HepG2 (cell line): Measurements from ENCODE around the gene OSCP1. TPM values are rescaled to one million over a fixed set of nuclear protein-coding genes. Genes with fewer than 3 reads are reported as not detected.

Source experiments
- ATAC-seq: fragments of 200-7000 bp; cut with Tn5 transposase; 3 replicates; pipeline ENCODE4 v1.9.1; 2020; ENCODE audit warnings: mild to moderate bottlenecking, moderate library complexity
- BruUV-seq: library from RNA; stranded (reverse); fragments of 400-500 nt; replicated peaks from 2 replicates; lab custom pipeline; 2021; lab: Mats Ljungman, UMichigan
- CTCF ChIA-PET: fragments of 300-600 bp; formaldehyde crosslinking; extraction: SDS; loops from one replicate; lab custom pipeline; 2021; ENCODE audit warnings: low total read pairs, inconsistent platforms, low intra/inter-chr PET ratio; lab: Yijun Ruan, JAX
- POLR2A ChIA-PET: fragments of 350-600 bp; sonication (Branson Sonifier 250); formaldehyde crosslinking; loops from one replicate; lab custom pipeline; 2020; ENCODE audit warnings: antibody characterized with exemption, inconsistent platforms; lab: Yijun Ruan, JAX
- DNase-seq: peaks from one replicate; pipeline ENCODE4 v3.0.0-alpha.2; 2015; ENCODE audit warnings: low spot score
- FAIRE-seq: peaks from 3 replicates; lab custom pipeline; 2011; peaks lifted over from hg19 to GRCh38; lab: Jason Lieb, UNC
- H2AFZ ChIP-seq: one replicate; pipeline ENCODE4 v1.6.1; 2011; ENCODE audit warnings: low read length, inconsistent platforms
- H3K27ac ChIP-seq: fragments of 300-600 bp; 3 replicates; pipeline ENCODE4 v1.8.0; 2011; ENCODE audit warnings: mixed run types, mild to moderate bottlenecking, mixed read lengths, low read length, inconsistent platforms; ENCODE audit not compliant: insufficient read depth; ENCODE audit errors: extremely low read length
- H3K27me3 ChIP-seq, 2 experiments: fragments of 200-600 bp in 1 of 2; 2 replicates in 1 of 2; 3 replicates in 1 of 2; pipeline versions ENCODE4 v1.6.0 to v1.8.0; 2011; ENCODE audit warnings: low read length in 2 of 2, mild to moderate bottlenecking in 2 of 2, moderate library complexity in 2 of 2, inconsistent platforms in 1 of 2; ENCODE audit not compliant: insufficient read depth in 2 of 2, control insufficient read depth in 1 of 2
- H3K36me3 ChIP-seq, 2 experiments: fragments of 200-600 bp in 1 of 2; replicated peaks in 1 of 2; 2 replicates in 1 of 2; 3 replicates in 1 of 2; pipeline versions ENCODE4 v1.5.1 to v1.8.0; 2011; ENCODE audit warnings: low read length in 2 of 2, inconsistent platforms in 1 of 2; ENCODE audit not compliant: insufficient read depth in 2 of 2, control insufficient read depth in 1 of 2
- H3K4me1 ChIP-seq: 2 replicates; pipeline ENCODE4 v1.5.1; 2012; ENCODE audit warnings: low read length, inconsistent platforms; ENCODE audit not compliant: insufficient read depth
- H3K4me2 ChIP-seq: 2 replicates; pipeline ENCODE4 v1.6.0; 2011; ENCODE audit warnings: low read depth, low read length, inconsistent platforms
- H3K4me3 ChIP-seq, 3 experiments: fragments of 200-600 bp in 1 of 3; sonication (generic), shearing (Covaris generic) in 1 of 3; replicated peaks in 1 of 3; 2 replicates each; pipeline ENCODE4 v1.5.1; 2011 to 2016; ENCODE audit warnings: low read length in 3 of 3, inconsistent platforms in 2 of 3, low read depth in 2 of 3, mild to moderate bottlenecking in 2 of 3, control low read depth in 1 of 3, mixed read lengths in 1 of 3; ENCODE audit not compliant: insufficient read depth in 1 of 3
- H3K79me2 ChIP-seq: one replicate; pipeline ENCODE4 v1.6.1; 2011; ENCODE audit warnings: low read length, inconsistent platforms; ENCODE audit not compliant: insufficient read depth
- H3K9ac ChIP-seq: 2 replicates; pipeline ENCODE4 v1.6.0; 2011; ENCODE audit warnings: mild to moderate bottlenecking, low read depth, low read length, inconsistent platforms; ENCODE audit not compliant: insufficient read depth
- H3K9me3 ChIP-seq: 2 replicates; pipeline ENCODE4 v1.5.1; 2012; ENCODE audit warnings: mild to moderate bottlenecking, low read length
- H4K20me1 ChIP-seq: 2 replicates; pipeline ENCODE4 v1.6.0; 2011; ENCODE audit warnings: inconsistent platforms, mild to moderate bottlenecking, low read length, moderate library complexity; ENCODE audit not compliant: insufficient read depth
- MED8 ChIP-seq: sonication (generic); formaldehyde crosslinking; IDR thresholded peaks from 2 replicates; pipeline ENCODE4 v1.8.1; 2023; ENCODE audit warnings: mild to moderate bottlenecking, missing genetic modification reagents; ENCODE audit not compliant: insufficient replicate concordance
- PHF21A ChIP-seq: sonication (generic); formaldehyde crosslinking; IDR thresholded peaks from 2 replicates; pipeline ENCODE4 v1.5.0; 2020; ENCODE audit warnings: mild to moderate bottlenecking, missing genetic modification reagents
- SALL1 ChIP-seq: sonication (generic); formaldehyde crosslinking; IDR thresholded peaks from 2 replicates; pipeline ENCODE4 v1.8.0; 2022; ENCODE audit warnings: mild to moderate bottlenecking, missing genetic modification reagents
- SIN3A ChIP-seq: IDR thresholded peaks from 2 replicates; pipeline ENCODE4 v1.6.1; 2011; ENCODE audit warnings: low read depth, mild to moderate bottlenecking, control low read depth, low read length, borderline replicate concordance
- SP4 ChIP-seq: sonication (generic); formaldehyde crosslinking; IDR thresholded peaks from 2 replicates; pipeline ENCODE4 v1.8.1; 2023; ENCODE audit warnings: mild to moderate bottlenecking, missing genetic modification reagents
- ZBTB21 ChIP-seq: sonication (generic); formaldehyde crosslinking; IDR thresholded peaks from 2 replicates; pipeline ENCODE4 v1.4.0; 2020; ENCODE audit warnings: missing genetic modification reagents
- ZNF230 ChIP-seq: sonication (generic); formaldehyde crosslinking; IDR thresholded peaks from 2 replicates; pipeline ENCODE4 v1.4.0; 2020; ENCODE audit warnings: mild to moderate bottlenecking, missing genetic modification reagents
- ZNF567 ChIP-seq: sonication (generic); formaldehyde crosslinking; IDR thresholded peaks from 2 replicates; pipeline ENCODE4 v1.8.1; 2023; ENCODE audit warnings: mild to moderate bottlenecking, missing genetic modification reagents, borderline replicate concordance
- ZNF652 ChIP-seq: IDR thresholded peaks from 2 replicates; pipeline ENCODE4 v1.6.1; 2016; ENCODE audit warnings: low read depth, borderline replicate concordance
- WGBS: methylation state at CpG from one replicate; pipeline ENCODE4 v1.1.6; 2017; ENCODE audit warnings: low lambda C conversion rate; 5-methylcytosine and 5-hydroxymethylcytosine counted together
- in situ Hi-C: cut with HindIII; loops from 2 replicates; pipeline ENCODE4 v1.10.0; 2017; ENCODE audit warnings: low pct_unique_long_range_greater_than_20kb; ENCODE audit not compliant: extremely low pct_ligation_motif_present
- intact Hi-C: fragments of 100-400 bp; cut with micrococcal nuclease; formaldehyde crosslinking; loops from one replicate; pipeline ENCODE4 v1.10.0; 2022; ENCODE audit not compliant: unreplicated experiment
- polyA plus RNA-seq, 8 experiments: library from polyadenylated mRNA; depleted of rRNA in 3 of 8; stranded (reverse) in 7 of 8; unstranded in 1 of 8; fragments of >200 nt; fragmentation: Illumina TruSeq in 4 of 8; extraction: Trizol in 4 of 8; gene quantifications; 2 replicates each; pipeline versions ENCODE4 v1.2.1 to v1.2.3, GENCODE V29; 2011 to 2016; ENCODE audit warnings: low read depth in 4 of 8, missing spikeins in 1 of 8, mixed read lengths in 1 of 8; ENCODE audit not compliant: insufficient read depth in 1 of 8
- total RNA-seq, 5 experiments: library from RNA; depleted of rRNA; stranded (reverse); fragments of >200 nt; fragmentation: Illumina TruSeq; extraction: Trizol; gene quantifications; 2 replicates each; pipeline ENCODE4 v1.2.3, GENCODE V29; 2016; ENCODE audit warnings: low read depth in 1 of 5
- TF ChIP-seq, protein P1 (sequence below): IDR thresholded peaks from 2 replicates; pipeline ENCODE4 v1.6.1; 2016; ENCODE audit warnings: low read depth, control low read depth
- TF ChIP-seq, protein P2 (sequence below): sonication (generic); formaldehyde crosslinking; IDR thresholded peaks from 2 replicates; pipeline ENCODE4 v1.5.1; 2020; ENCODE audit warnings: missing genetic modification reagents, mild to moderate bottlenecking, borderline replicate concordance
- TF ChIP-seq, protein P3 (sequence below): sonication (generic); formaldehyde crosslinking; IDR thresholded peaks from 2 replicates; pipeline ENCODE4 v1.5.0; 2020; ENCODE audit warnings: missing genetic modification reagents, mild to moderate bottlenecking, borderline replicate concordance
- TF ChIP-seq, protein P4 (sequence below): sonication (generic); formaldehyde crosslinking; conservative IDR thresholded peaks from 2 replicates; pipeline ENCODE4 v1.8.1; 2023; ENCODE audit warnings: missing genetic modification reagents

Gene OSCP1
- total and polyA plus RNA-seq, 2 of the 13 experiments (the other 11 are each of a cell fraction or from before 2014, with no cell fraction given) = 0.60 to 0.84 TPM

DNA sequence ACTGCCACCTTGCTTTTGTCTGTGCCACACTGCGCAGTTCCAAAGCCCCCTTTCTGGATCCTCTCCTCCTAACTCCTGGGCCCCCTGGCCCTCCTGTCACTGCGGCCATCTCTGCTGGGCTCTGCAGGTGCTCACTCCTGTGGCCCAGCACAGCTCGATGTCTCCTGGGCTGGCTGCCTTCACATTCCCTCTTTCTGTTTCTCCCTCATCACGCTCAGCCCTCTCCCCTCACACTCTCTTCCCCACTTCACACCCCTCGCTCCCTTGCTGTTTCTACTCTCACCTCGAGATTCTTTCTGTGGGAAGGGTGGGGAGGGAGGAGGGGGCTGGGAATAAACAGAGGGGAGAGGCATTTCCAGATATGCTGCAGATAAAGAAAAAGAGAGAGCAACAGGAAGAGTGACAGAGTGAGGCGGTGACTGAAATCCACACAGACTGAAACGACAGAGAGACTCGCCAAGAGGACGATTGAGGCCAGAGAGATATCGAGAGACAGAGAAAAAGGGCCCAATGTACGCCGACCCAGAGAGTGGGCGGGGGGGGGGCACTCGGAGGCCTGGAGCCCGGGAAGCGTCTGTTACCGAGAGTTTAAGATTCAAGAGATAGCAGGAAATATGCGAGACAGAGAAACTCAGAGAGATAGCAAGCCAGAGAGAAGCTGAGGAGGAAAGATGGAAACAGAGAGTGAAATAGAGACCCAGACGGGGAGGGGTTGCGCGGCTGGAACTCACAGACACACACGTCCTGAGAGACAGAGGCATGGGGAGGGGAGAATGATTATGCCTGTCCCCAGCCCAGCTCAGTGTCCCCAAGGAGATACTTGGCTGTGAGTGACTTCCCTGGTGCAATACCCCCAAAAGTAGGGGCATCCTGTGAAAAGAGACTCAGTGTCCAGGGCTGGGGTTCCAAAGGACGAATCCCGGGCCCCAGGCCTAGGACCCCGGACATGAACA lies 31.8 kb upstream of the OSCP1 start:
- Histone ChIP-seq H2AFZ (peak overlapping the region; percentile 65), H3K27me3 (no peaks in the 10 kb centered on the region; a peak in 1 of 5 replicates), H3K27ac (peak overlapping the region; percentile 64), H3K79me2 (no peaks in the 10 kb centered on the region), H3K4me3 (peak overlapping the region; percentile 53 to 83 (median 64)), H4K20me1 (no peaks in the 10 kb centered on the region), H3K36me3 (peaks cover 0 to 3% of the 10 kb centered on the region in 2 experiments; a peak in 1 of 5 replicates), H3K9ac (peak overlapping the region; percentile 83), H3K9me3 (no peaks in the 10 kb centered on the region), H3K4me2 (peak overlapping the region; percentile 93), H3K4me1 (peaks cover 53% of the 10 kb centered on the region)
- TSS peak; percentile 33 for BruUV-seq
- ATAC-seq = peak; percentile 29
- CTCF ChIA-PET = no interaction called here
- in situ Hi-C loops = no loop called here
- no peak for DNase-seq
- WGBS = 16% methylated on average over 23 of the region's 26 CpGs
- no peak for FAIRE-seq
- intact Hi-C loops = no loop called here
- POLR2A ChIA-PET = interaction anchor here (0.7 to 2.6 kb wide), 5 partner anchors 10 to 96 kb away, joined by 3 to 21 read pairs (median 5); partner anchors contain the start of gene MRPS15
- TF ChIP-seq MED8 (no peak), PHF21A (CRISPR knock-in tag) (0 out of 2 replicates have a peak, but pooled peaks have one; percentile 15), ZNF652 (CRISPR knock-in tag) (no peak), ZNF230 (0 out of 2 replicates have a peak, but pooled peaks have one; percentile 42), SALL1 (CRISPR knock-in tag) (0 out of 2 replicates have a peak, but pooled peaks have one; percentile 43), ZBTB21 (CRISPR knock-in tag) (no peak), SP4 (CRISPR knock-in tag) (0 out of 2 replicates have a peak, but pooled peaks have one; percentile 15), SIN3A (peak; percentile 24; the same call in 1 of the 2 replicates), ZNF567 (CRISPR knock-in tag) (0 out of 2 replicates have a peak, but pooled peaks have one; percentile 27)
- TF ChIP-seq, protein P1, sequence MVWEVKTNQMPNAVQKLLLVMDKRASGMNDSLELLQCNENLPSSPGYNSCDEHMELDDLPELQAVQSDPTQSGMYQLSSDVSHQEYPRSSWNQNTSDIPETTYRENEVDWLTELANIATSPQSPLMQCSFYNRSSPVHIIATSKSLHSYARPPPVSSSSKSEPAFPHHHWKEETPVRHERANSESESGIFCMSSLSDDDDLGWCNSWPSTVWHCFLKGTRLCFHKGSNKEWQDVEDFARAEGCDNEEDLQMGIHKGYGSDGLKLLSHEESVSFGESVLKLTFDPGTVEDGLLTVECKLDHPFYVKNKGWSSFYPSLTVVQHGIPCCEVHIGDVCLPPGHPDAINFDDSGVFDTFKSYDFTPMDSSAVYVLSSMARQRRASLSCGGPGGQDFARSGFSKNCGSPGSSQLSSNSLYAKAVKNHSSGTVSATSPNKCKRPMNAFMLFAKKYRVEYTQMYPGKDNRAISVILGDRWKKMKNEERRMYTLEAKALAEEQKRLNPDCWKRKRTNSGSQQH (CRISPR knock-in tag) = 0 out of 2 replicates have a peak, but pooled peaks have one; percentile 31
- TF ChIP-seq, protein P2, sequence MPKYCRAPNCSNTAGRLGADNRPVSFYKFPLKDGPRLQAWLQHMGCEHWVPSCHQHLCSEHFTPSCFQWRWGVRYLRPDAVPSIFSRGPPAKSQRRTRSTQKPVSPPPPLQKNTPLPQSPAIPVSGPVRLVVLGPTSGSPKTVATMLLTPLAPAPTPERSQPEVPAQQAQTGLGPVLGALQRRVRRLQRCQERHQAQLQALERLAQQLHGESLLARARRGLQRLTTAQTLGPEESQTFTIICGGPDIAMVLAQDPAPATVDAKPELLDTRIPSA (CRISPR knock-in tag) = no peak
- TF ChIP-seq, protein P3, sequence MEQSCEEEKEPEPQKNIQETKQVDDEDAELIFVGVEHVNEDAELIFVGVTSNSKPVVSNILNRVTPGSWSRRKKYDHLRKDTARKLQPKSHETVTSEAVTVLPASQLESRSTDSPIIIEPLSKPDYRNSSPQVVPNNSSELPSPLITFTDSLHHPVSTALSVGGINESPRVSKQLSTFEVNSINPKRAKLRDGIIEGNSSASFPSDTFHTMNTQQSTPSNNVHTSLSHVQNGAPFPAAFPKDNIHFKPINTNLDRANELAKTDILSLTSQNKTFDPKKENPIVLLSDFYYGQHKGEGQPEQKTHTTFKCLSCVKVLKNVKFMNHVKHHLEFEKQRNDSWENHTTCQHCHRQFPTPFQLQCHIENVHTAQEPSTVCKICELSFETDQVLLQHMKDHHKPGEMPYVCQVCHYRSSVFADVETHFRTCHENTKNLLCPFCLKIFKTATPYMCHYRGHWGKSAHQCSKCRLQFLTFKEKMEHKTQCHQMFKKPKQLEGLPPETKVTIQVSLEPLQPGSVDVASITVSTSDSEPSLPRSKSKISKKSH = peak; percentile 24; the same call in 1 of the 2 replicates
- TF ChIP-seq, protein P4, sequence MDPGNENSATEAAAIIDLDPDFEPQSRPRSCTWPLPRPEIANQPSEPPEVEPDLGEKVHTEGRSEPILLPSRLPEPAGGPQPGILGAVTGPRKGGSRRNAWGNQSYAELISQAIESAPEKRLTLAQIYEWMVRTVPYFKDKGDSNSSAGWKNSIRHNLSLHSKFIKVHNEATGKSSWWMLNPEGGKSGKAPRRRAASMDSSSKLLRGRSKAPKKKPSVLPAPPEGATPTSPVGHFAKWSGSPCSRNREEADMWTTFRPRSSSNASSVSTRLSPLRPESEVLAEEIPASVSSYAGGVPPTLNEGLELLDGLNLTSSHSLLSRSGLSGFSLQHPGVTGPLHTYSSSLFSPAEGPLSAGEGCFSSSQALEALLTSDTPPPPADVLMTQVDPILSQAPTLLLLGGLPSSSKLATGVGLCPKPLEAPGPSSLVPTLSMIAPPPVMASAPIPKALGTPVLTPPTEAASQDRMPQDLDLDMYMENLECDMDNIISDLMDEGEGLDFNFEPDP (CRISPR knock-in tag) = 0 out of 2 replicates have a peak, but pooled peaks have one; percentile 51
